NCI-H2029 treated with DMSO at 0.1 percent for 48 hours (cell line): ENCODE measurements around the gene SYT12.

ENCODE experiments used
- DNase-seq: peaks from one replicate; lab custom pipeline; 2025; lab: John Stamatoyannopoulos, UW

Gene SYT12

GRCh38 chr11:67055812-67056211 is 32.9 kb downstream of the SYT12 start:
- DNase-seq = no peak

- DNase-seq = no peak
Measured at GRCh38 chr11:67056267-67057204, 33.6 kb downstream of the SYT12 start, which contains the start of gene RHOD. TSS of gene RHOD (plus strand) at chr11:67056847. CDS start at chr11:67056903, 56 bp downstream.

- no peak for DNase-seq
Measured at GRCh38 chr11:67057205-67057672, 34.3 kb downstream of the SYT12 start.

GRCh38 chr11:67058506-67058905 is 35.6 kb downstream of the SYT12 start:
- no peak for DNase-seq

- DNase-seq = no peak
Measured at GRCh38 chr11:67059671-67060070, 36.7 kb downstream of the SYT12 start.

GRCh38 chr11:67060111-67060522 is 37.2 kb downstream of the SYT12 start:
- no peak for DNase-seq

GRCh38 chr11:67062526-67063373 is 39.8 kb downstream of the SYT12 start:
- DNase-seq = no peak

GRCh38 chr11:67066333-67066709 is 43.4 kb downstream of the SYT12 start:
- no peak for DNase-seq

- no peak for DNase-seq
Measured at GRCh38 chr11:67071420-67072284, 48.7 kb downstream of the SYT12 start.

- DNase-seq = no peak
Measured at GRCh38 chr11:67072295-67072694, 49.4 kb downstream of the SYT12 start.

- no peak for DNase-seq
Measured at GRCh38 chr11:67073908-67074307, 51.0 kb downstream of the SYT12 start.

- DNase-seq = no peak
Measured at GRCh38 chr11:67076202-67076601, 53.3 kb downstream of the SYT12 start.

- no peak for DNase-seq
Measured at GRCh38 chr11:67079065-67079705, 56.3 kb downstream of the SYT12 start.

GRCh38 chr11:67082071-67082791 is 59.3 kb downstream of the SYT12 start:
- no peak for DNase-seq

- DNase-seq = no peak
Measured at GRCh38 chr11:67083786-67084366, 60.9 kb downstream of the SYT12 start.

GRCh38 chr11:67085617-67086016 is 62.7 kb downstream of the SYT12 start:
- no peak for DNase-seq

GRCh38 chr11:67090717-67091116 is 67.8 kb downstream of the SYT12 start:
- DNase-seq = no peak

- no peak for DNase-seq
Measured at GRCh38 chr11:67095214-67095507, 72.2 kb downstream of the SYT12 start.

- DNase-seq = no peak
Measured at GRCh38 chr11:67098799-67099429, 76.0 kb downstream of the SYT12 start.

- DNase-seq = no peak
Measured at GRCh38 chr11:67099831-67100324, 76.9 kb downstream of the SYT12 start.
